ENCODE results near the gene RBCK1.
A peak's percentile ranks its signal among the peaks of the same experiment; 100 is the strongest.

RBCK1 gene

GRCh38 chr20:407953-408842 is at the start of gene RBCK1:
Gene RBCK1 (plus strand): TSS chr20:408299. CDS start chr20:408758, 459 bp downstream.
- Mint-ChIP-seq H3K27ac (ENCODE audit: low read depth) (peak within 1 kb of the TSS; percentile 96), H3K4me1 (peaks cover 38% of the 10 kb centered on the region), H3K27me3 (no peaks in the 10 kb centered on the region), H3K4me3 (peak within 1 kb of the TSS; percentile 82), H3K9me3 (no peaks in the 10 kb centered on the region), H3K36me3 (ENCODE audit: insufficient read depth) (peaks cover 32% of the 10 kb centered on the region)
- ATAC-seq (replicated peaks; ENCODE audit: extremely low read depth, poor library complexity, severe bottlenecking) (peak; percentile 83), DNase-seq (ENCODE audit: low spot score in 2 of 2) (peak; percentile 84 to 87)

- no peak for ATAC-seq (replicated peaks; ENCODE audit: extremely low read depth, poor library complexity, severe bottlenecking)
- no peaks in the 10 kb centered on the region for H3K9me3 Mint-ChIP-seq
- H3K4me3 Mint-ChIP-seq, result no peak overlapping the region
- H3K27me3 Mint-ChIP-seq, result no peaks in the 10 kb centered on the region
- peaks cover 1% of the 10 kb centered on the region for H3K36me3 Mint-ChIP-seq (ENCODE audit: insufficient read depth)
- no peak for DNase-seq (ENCODE audit: low spot score in 2 of 2)
- no peaks in the 10 kb centered on the region for H3K4me1 Mint-ChIP-seq
- no peak overlapping the region for H3K27ac Mint-ChIP-seq (ENCODE audit: low read depth)
These were observed 49.1 kb upstream of the RBCK1 start for GRCh38 chr20:358891-359555.

DNA sequence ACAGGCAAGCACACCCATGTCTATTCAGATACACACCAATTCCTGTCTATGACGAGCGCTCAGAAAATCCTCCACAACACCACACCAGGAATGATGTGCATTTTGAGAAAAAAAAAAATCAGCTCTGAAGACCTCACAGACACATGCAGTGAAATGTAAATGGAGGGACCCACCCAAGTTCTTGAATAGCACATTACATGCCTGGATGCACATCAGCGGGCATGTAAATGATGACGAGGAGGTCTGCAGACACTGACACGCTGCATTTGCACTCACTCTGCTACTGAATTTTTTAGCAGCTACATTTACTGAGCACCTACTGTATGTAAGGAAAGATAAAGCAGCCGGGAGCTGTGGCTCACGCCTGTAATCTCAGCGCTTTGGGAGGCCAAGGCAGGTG is 46.5 kb upstream of the RBCK1 start:
- no peak for ATAC-seq (replicated peaks; ENCODE audit: extremely low read depth, poor library complexity, severe bottlenecking)
- Mint-ChIP-seq H3K36me3 (ENCODE audit: insufficient read depth) (peaks cover 1% of the 10 kb centered on the region), H3K27me3 (no peaks in the 10 kb centered on the region), H3K4me1 (no peaks in the 10 kb centered on the region), H3K9me3 (no peaks in the 10 kb centered on the region), H3K4me3 (no peak overlapping the region), H3K27ac (ENCODE audit: low read depth) (no peak overlapping the region)
- DNase-seq (ENCODE audit: low spot score in 2 of 2), result no peak

DNA sequence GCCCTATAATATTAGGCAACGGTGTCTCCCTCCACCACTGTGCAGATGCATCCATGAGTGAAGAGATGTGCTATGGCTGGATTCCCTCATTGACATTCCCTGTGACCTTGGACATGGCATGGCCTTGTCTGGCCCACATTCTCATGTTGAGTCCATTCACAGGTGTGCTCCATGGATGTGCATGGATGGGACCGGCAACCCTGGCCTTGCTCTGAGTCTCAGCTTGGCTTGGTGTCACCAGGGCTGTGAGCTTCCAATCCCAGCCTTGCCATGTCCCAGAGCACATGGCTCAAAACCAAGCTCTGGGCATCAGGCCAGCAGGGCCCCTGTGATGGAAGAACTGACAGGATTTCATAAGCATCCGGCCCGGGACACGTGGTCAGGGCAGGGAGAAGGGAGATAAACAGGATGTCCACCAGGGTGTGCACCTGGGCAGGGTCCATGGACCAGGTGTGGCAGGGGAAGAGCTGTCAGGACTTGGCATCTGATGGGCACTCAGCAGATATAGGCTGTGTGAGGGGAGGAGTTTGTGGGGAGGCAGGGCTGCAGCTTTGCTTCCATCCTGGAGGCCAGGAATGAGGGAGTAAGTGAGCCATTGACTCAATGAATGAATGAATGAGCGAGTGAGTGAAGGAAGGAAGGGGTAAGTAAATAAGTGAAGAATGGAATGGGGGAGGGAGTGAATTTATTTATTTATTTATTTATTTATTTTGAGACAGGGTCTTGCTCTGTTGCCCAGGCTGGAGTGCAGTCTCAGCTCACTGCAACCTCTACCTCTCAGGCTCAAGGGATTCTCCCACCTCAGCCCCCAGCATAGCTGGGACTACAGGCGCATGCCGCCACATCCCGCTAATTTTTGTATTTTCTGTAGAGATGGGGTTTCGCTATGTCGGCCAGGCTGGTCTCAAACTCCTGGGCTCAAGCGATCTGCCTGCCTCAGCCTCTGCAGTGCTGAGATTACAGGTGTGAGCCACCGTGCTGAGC is 45.5 kb upstream of the RBCK1 start:
- no peak overlapping the region for H3K27ac Mint-ChIP-seq (ENCODE audit: low read depth)
- H3K4me1 Mint-ChIP-seq, result no peaks in the 10 kb centered on the region
- no peaks in the 10 kb centered on the region for H3K27me3 Mint-ChIP-seq
- ATAC-seq (replicated peaks; ENCODE audit: extremely low read depth, poor library complexity, severe bottlenecking), result no peak
- H3K9me3 Mint-ChIP-seq, result no peaks in the 10 kb centered on the region
- H3K4me3 Mint-ChIP-seq, result no peak overlapping the region
- no peak for DNase-seq (ENCODE audit: low spot score in 2 of 2)
- peaks cover 1% of the 10 kb centered on the region for H3K36me3 Mint-ChIP-seq (ENCODE audit: insufficient read depth)

DNA sequence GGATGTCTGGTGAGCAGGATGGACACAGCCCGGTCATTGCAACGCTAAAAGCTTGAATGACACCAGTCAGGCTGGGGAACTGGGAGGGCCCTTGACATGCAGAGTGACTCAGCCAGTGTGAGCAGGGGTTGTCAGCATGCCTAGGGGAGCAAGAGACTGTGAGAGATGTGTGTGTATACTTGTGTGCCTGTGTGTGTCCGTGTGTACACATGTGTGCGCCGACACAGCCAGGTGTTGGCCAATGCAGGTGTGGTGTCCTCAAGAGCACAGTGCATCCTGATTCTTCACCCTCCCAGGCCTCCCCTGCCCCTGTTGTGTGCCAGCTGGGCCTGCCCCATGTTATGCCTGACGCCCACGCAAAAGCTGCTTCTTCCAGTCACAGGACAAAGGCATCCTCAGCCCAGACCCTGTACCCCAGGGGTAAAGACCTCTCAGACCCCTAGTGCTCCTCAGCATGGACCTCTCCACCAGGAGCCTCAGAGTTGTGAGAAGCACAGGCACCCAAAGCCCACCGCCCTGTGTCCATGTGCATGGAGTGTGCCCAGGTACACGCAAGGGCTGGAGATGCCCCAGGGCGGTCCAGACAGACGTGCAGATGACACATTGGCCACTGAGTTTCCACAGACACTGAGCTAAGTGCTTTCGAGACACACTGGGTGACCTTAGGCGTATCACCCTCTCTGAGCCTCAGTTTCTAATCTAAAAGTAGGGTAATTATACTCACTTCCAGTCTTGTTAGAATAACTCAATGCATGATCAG is 44.6 kb upstream of the RBCK1 start:
- ATAC-seq (replicated peaks; ENCODE audit: extremely low read depth, poor library complexity, severe bottlenecking), result no peak
- no peak overlapping the region for H3K27ac Mint-ChIP-seq (ENCODE audit: low read depth)

DNA sequence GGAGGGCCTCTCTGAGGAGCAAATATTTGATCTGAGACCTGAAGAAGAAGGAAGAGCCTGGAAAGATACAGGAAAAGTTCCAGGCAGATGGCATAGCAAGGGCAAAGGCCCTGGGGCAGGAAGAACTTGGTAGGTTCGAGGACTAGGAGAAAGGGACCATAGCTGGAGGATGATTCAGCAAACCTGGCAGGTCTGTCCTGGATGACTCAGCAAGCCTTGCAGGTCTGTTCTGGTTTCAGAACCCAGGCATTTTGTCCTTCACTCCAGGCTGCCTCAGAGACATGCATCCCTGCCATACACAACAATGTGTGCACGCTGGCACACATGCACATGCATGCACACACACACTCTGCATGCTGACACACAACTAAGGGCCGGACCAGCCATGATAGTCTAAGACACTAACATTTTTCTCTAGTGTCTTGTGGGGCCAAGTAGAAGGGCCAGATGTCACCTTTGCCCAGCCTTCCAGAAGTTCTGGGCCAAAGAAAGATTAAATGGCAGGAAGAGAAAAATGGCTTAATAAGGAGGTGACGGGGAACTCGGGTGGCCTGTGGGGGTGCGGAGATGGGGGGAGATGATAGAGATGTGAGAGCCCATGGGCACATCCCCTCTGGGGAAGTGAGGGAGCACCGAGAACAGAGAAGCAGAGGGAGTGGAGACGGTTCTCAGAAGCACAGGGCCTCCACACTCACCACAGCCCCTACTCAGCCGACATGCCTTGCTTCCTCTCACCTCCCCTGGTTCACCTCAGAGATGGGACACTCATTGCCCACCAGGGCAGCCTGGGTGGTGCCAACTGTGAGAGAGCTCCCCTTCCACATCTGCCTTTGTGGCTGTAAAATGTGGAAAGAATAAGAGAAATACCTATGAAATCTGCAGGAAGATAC is 42.9 kb upstream of the RBCK1 start:
- DNase-seq (ENCODE audit: low spot score in 2 of 2) (no peak), ATAC-seq (replicated peaks; ENCODE audit: extremely low read depth, poor library complexity, severe bottlenecking) (no peak)
- Mint-ChIP-seq H3K36me3 (ENCODE audit: insufficient read depth) (no peaks in the 10 kb centered on the region), H3K4me1 (no peaks in the 10 kb centered on the region), H3K27me3 (peaks cover 9% of the 10 kb centered on the region), H3K9me3 (no peaks in the 10 kb centered on the region), H3K4me3 (no peak overlapping the region), H3K27ac (ENCODE audit: low read depth) (no peak overlapping the region)

More for the DNA sequence above, 44.6 kb upstream of the RBCK1 start:
- H3K9me3 Mint-ChIP-seq, result no peaks in the 10 kb centered on the region
- H3K4me1 Mint-ChIP-seq, result no peaks in the 10 kb centered on the region
- peaks cover 4% of the 10 kb centered on the region for H3K27me3 Mint-ChIP-seq
- no peak overlapping the region for H3K4me3 Mint-ChIP-seq
- DNase-seq (ENCODE audit: low spot score in 2 of 2), result no peak
- peaks cover 1% of the 10 kb centered on the region for H3K36me3 Mint-ChIP-seq (ENCODE audit: insufficient read depth)

DNA sequence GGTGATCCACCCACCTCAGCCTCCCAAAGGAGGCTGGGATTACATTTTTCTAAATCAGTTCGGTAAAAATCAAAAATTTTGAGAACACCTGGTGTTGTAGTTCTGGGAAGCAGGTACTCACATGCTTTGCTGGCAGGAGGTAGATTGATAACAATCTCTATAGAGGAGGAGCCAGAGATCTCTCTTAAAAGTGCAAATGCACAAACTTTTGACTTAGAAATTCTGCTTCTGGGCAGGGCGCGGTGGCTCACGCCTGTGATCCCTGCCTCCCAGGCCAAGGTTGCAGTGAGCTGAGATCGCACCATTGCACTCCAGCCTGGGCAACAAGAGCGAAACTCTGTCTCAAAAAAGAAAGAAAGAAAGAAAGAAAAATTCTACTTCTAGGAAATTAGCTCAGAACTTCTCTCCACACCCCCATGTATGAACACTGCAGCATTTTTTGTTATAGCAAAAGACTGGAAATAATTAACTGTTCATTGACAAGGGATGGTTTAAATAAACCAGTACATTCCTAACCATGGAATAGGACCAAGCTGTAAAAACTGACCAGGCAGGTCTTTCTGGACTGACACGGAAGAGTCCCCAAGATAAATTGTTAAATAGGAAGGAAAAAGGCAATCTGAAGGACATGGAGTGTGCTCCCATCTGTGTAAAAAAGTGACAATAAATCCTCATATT is 41.9 kb upstream of the RBCK1 start:
- DNase-seq (ENCODE audit: low spot score in 2 of 2), result no peak
- Mint-ChIP-seq H3K27ac (ENCODE audit: low read depth) (no peak overlapping the region), H3K4me3 (no peak overlapping the region), H3K27me3 (peaks cover 9% of the 10 kb centered on the region), H3K9me3 (no peaks in the 10 kb centered on the region), H3K4me1 (no peaks in the 10 kb centered on the region), H3K36me3 (ENCODE audit: insufficient read depth) (no peaks in the 10 kb centered on the region)
- no peak for ATAC-seq (replicated peaks; ENCODE audit: extremely low read depth, poor library complexity, severe bottlenecking)

DNA sequence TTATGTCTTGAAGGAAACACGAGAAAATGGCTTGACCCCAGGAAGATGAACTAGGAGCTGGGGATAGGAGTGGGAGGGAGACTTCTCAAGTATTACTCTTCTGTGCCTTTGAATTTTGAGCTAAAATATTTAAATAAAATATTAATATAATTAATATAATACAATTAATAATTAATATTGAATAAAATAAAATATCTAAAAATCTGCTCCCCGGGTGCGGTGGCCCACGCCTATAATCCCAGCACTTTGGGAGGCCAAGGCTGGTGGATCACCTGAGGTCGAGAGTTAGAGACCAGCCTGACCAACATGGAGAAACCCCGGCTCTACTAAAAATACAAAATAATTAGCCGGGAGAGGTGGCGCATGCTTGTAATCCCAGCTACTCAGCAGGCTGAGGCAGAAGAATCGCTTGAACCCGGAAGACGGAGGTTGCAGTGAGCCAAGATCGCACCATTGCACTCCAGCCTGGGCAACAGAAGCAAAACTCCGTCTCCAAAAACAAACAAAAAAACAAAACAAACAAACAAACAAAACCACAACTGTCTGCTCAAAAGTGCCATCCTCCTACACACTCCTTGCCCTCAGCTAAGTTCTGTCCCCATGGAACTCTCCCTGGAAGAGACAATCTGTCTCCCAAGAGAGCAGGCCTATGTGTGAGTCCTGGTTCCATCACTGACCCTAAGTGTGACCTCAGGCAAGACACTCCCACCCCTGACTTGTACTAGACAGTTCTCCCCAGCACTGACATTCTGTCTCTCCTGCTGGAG is 41.2 kb upstream of the RBCK1 start:
- H3K9me3 Mint-ChIP-seq, result no peaks in the 10 kb centered on the region
- H3K4me1 Mint-ChIP-seq, result no peaks in the 10 kb centered on the region
- ATAC-seq (replicated peaks; ENCODE audit: extremely low read depth, poor library complexity, severe bottlenecking) (no peak), DNase-seq (ENCODE audit: low spot score in 2 of 2) (no peak)
- no peak overlapping the region for H3K4me3 Mint-ChIP-seq
- no peaks in the 10 kb centered on the region for H3K36me3 Mint-ChIP-seq (ENCODE audit: insufficient read depth)
- H3K27me3 Mint-ChIP-seq, result peaks cover 9% of the 10 kb centered on the region
- no peak overlapping the region for H3K27ac Mint-ChIP-seq (ENCODE audit: low read depth)

DNA sequence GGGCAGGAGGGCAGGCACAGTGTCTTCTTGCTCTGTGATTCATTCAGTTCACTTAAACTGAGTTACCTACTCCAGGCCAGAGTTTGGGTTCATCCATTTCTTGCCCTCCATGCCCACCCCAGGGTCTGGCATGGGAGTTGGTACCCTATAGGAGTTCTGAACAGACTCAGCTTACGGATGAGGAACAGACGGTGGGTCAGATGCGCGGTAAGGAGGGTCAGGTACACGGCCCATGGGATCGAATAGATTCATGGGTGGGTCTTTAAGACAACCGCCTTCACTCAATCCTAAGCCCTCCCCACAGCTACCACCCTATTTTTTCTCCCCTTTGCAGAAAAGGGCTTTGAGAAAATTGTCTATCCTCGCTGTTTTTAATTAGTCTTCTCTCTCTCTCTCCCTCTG is 40.6 kb upstream of the RBCK1 start:
- Mint-ChIP-seq H3K27me3 (peaks cover 9% of the 10 kb centered on the region), H3K36me3 (ENCODE audit: insufficient read depth) (no peaks in the 10 kb centered on the region), H3K4me3 (no peak overlapping the region), H3K27ac (ENCODE audit: low read depth) (no peak overlapping the region), H3K9me3 (no peaks in the 10 kb centered on the region), H3K4me1 (no peaks in the 10 kb centered on the region)
- ATAC-seq (replicated peaks; ENCODE audit: extremely low read depth, poor library complexity, severe bottlenecking) (no peak), DNase-seq (ENCODE audit: low spot score in 2 of 2) (no peak)

DNA sequence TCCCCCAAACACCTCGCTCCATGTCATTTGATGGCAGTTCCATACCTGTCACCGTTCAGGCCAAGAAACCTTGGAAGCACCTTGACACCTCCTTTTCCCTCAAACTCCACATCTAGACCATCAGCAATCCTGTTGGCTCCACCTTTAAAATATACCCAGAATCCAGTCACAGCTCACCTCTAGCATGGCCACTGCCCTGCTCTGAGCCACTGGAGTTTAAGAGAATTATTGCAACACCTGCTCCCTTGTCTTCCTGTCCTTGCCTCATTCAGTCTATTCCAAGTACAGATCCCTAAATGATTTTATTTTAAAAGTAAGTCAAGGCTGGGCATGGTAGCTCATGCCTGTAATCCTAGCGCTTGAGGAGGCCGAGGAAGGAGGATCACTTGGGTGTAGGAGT is 39.2 kb upstream of the RBCK1 start:
- DNase-seq (ENCODE audit: low spot score in 2 of 2) (no peak), ATAC-seq (replicated peaks; ENCODE audit: extremely low read depth, poor library complexity, severe bottlenecking) (no peak)
- Mint-ChIP-seq H3K27ac (ENCODE audit: low read depth) (no peak overlapping the region), H3K4me1 (no peaks in the 10 kb centered on the region), H3K4me3 (no peak overlapping the region), H3K27me3 (peaks cover 9% of the 10 kb centered on the region), H3K36me3 (ENCODE audit: insufficient read depth) (no peaks in the 10 kb centered on the region), H3K9me3 (no peaks in the 10 kb centered on the region)

Data from central memory CD8-positive, alpha-beta T cell (primary cell).